Stimulated activated CD4-positive, alpha-beta T cell treated with anti-CD3 and anti-CD28 coated beads, TNF-alpha, amount 100 ng/mL, for 48 hours (primary cell): ENCODE measurements around the gene RUFY4.
"Not testable (repeated sequence)": the region's sequence is repeated elsewhere in the genome, so short reads cannot be mapped to it uniquely, and the experiment has no call there.

Experiments used
- DNase-seq, 3 donors: peaks; one replicate each; pipeline ENCODE4 v3.0.0-alpha.2; 2020; ENCODE audit warnings: low read depth in 3 of 3

Gene RUFY4

GRCh38 chr2:218082586-218083351 is 13.7 kb downstream of the RUFY4 start:
- DNase-seq = no peak

GRCh38 chr2:218083352-218083676 is 14.3 kb downstream of the RUFY4 start:
- DNase-seq = no peak

- no peak for DNase-seq
Observed at GRCh38 chr2:218086478-218086877, 17.4 kb downstream of the RUFY4 start.

- no peak for DNase-seq
Observed at GRCh38 chr2:218089259-218089658, 20.2 kb downstream of the RUFY4 start.

DNA sequence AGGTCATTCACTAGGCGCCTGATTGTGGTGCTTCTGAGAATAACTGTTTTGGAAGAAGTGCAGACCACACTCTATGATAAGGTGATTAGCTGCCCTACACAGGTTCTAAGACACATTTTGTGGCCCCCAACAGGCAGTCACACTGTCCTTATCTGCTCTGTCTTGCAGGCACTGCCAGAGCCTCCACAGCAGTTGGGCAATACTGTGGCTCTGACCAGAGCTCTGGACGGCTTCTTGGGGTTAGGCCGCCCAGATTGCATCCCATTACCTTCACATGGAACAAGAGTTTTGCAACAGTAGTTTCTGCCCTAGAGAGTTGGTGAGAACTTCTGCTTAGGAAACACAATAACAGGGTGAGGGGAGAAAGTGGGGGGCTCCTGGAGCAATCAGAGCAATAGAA is 22.7 kb downstream of the RUFY4 start:
- DNase-seq = no peak

GRCh38 chr2:218093879-218094278 is 24.8 kb downstream of the RUFY4 start:
- no peak for DNase-seq

DNA sequence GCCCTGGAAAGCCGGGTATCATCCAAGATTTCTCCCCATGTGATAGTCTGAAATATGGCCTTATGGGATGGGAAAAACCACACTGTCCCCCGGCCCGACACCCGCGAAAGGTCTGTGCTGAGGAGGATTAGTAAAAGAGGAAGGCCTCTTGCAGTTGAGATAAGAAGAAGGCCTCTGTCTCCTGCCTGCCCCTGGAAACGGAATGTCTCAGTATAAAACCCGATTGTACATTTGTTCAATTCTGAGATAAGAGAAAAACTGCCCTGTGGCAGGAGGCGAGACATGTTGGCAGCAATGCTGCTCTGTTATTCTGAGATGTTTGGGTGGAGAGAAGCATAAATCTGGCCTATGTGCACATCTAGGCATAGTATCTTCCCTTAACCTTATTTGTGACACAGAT is 26.8 kb downstream of the RUFY4 start:
- DNase-seq = no peak

DNA sequence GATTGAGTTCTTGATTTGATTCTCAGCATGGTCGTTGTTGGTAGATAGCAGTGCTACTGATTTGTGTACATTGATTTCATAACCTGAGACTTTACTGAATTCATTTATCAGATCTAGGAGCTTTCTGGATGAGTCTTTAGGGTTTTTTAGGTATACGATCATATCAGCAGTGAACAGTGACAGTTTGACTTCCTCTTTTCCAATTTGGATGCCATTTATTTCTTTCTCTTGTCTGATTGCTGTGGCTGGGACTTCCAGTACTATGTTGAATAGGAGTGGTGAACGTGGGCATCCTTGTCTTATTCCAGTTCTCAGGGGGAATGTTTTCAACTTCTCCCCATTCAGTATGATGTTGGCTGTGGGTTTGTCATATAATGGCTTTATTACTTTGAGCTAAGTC is 28.9 kb downstream of the RUFY4 start:
- no peak for DNase-seq

- DNase-seq = not testable (repeated sequence)
Observed at GRCh38 chr2:218108834-218109233, 39.8 kb downstream of the RUFY4 start.

DNA sequence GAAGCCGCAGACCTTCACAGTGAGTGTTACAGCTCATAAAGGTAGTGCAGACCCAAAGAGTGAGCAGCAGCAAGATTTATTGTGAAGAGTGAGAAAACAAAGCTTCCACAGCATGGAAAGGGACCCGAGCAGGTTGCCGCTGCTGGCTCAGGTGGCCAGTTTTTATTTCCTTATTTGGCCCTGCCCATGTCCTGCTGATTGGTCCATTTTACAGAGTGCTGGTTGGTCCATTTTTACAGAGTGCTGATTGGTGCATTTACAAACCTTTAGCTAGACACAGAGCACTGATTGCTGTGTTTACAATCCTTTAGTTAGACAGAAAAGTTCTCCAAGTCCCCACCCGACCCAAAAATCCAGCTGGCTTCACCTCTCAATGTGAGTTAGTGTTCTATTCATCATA is 52.7 kb downstream of the RUFY4 start:
- not testable (repeated sequence) for DNase-seq

GRCh38 chr2:218122286-218122685 is 53.2 kb downstream of the RUFY4 start:
- DNase-seq = not testable (repeated sequence)

- DNase-seq = no peak
Observed at GRCh38 chr2:218123986-218124385, 54.9 kb downstream of the RUFY4 start.

- no peak for DNase-seq
Observed at GRCh38 chr2:218125095-218125494, 56.0 kb downstream of the RUFY4 start.

- DNase-seq = no peak
Observed at GRCh38 chr2:218125626-218126080, 56.6 kb downstream of the RUFY4 start, which contains the start of gene CXCR2. TSS of gene CXCR2 (plus strand) at chr2:218126028. CDS start at chr2:218134802, 8,774 bp downstream.

- DNase-seq = no peak
Observed at GRCh38 chr2:218127929-218128455, 58.9 kb downstream of the RUFY4 start.

DNA sequence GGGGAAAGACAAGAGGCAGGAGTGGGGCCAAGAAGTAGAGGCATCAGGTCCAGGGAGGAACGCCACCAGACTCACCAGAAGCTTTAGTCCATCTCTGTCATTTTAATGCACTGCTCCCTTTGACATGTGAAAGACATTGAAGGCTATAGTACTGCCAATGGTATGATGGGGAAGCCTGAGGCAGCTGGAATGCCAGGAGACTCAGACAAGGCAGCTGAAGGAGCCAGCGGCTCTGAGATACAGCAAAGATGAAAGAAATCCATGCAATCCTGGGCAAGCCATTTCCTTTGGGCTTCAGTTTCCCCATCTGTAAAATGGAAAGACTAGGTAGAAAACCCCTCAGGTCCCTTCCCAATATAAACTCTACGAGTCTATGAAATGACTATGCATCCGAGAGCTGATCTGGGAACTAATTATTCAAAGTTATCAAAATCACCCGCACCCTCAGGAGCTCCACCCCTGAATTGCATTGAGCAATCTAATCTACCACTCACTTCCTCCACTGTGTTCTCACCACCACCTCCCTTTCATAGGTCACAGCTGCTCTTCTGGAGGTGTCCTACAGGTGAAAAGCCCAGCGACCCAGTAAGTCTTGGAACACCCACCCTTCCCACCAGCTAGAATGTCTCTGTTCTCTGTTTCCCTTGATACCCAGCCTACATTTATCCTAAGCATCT is 59.9 kb downstream of the RUFY4 start:
- no peak for DNase-seq

DNA sequence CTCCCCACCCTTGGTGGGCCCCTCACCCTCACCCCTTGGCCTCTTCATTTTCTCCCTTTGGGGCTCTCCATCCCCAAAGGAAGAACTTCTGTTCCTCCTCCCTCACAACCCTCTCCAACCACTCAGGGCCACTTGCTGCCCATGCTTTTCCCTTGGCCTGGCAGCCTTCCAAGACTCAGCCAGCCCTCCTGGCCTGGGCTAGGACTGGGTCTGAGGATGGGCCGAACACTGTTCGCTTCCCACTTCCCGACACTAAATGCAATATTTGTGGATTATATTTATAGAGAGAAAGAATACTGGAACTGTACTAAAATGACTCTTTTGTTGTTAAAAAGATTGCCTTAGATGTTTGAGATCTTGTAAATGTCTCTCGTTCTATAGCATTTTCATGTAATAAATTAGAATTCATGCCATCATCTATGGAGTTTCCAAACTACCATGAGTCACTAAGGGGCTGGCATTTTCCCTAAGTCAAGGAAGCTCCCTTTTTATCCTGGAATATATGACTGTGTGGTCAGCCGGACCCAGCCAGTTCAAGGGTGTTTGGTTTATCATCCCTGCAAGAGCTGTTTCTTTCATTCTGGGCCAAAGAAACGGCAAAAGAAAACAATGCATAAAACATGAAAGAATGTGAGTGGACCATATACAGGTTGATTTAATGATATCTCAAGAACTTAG is 60.5 kb downstream of the RUFY4 start:
- DNase-seq = no peak

GRCh38 chr2:218130377-218130776 is 61.3 kb downstream of the RUFY4 start:
- no peak for DNase-seq

- DNase-seq = no peak
Observed at GRCh38 chr2:218130822-218131221, 61.8 kb downstream of the RUFY4 start.

GRCh38 chr2:218137514-218137913 is 68.5 kb downstream of the RUFY4 start:
- no peak for DNase-seq

DNA sequence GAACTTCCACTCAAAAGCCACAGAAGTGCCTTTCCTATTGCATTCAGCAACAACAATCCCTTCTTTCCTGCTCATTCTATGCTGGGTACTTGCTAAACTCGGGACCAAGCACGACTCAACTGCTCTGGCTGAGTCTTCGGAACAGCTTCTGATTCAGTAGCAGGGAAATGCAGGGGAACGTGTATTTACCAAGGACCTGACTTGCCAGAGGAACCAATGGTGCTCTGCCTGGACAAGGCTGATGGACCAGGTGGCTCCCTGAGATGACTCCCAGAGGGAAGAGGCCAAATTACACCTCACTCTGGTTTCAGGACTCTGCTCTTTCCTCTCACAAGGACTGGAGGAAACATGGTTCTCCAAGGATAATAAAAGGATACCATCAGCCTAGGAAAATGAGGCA is 69.0 kb downstream of the RUFY4 start:
- no peak for DNase-seq
